CD14-positive monocyte (primary cell): Measurements from ENCODE around the gene ITPKB. TPM values are rescaled to one million over a fixed set of nuclear protein-coding genes. Genes with fewer than 3 reads are reported as not detected.

Source experiments
- DNase-seq, 3 donors: peaks; one replicate each; pipeline ENCODE4 v3.0.0-alpha.2; 2011 to 2022
- H2AFZ ChIP-seq: 2 replicates; pipeline ENCODE4 v1.6.0; 2012; ENCODE audit warnings: mild to moderate bottlenecking, low read depth, low read length, inconsistent platforms; ENCODE audit not compliant: insufficient read depth, poor library complexity, severe bottlenecking
- H3K27ac ChIP-seq, 2 donors: 1 replicate in 1 of 2; 2 replicates in 1 of 2; pipeline ENCODE4 v1.5.1; 2012 to 2013; ENCODE audit warnings: low read length in 2 of 2, control low read depth in 1 of 2, inconsistent platforms in 1 of 2, low read depth in 1 of 2, mild to moderate bottlenecking in 1 of 2
- H3K27me3 ChIP-seq, 2 donors: one replicate each; pipeline versions ENCODE4 v1.6.0 to v1.6.1; 2011 to 2013; ENCODE audit warnings: low read length in 2 of 2; ENCODE audit not compliant: control insufficient read depth in 2 of 2, insufficient read depth in 2 of 2
- H3K36me3 ChIP-seq, 2 donors: replicated peaks in 1 of 2; 1 replicate in 1 of 2; 2 replicates in 1 of 2; pipeline versions ENCODE4 v1.5.1 to v1.6.1; 2012 to 2013; ENCODE audit warnings: low read length in 2 of 2, control low read depth in 1 of 2, inconsistent platforms in 1 of 2, mild to moderate bottlenecking in 1 of 2; ENCODE audit not compliant: insufficient read depth in 2 of 2, control insufficient read depth in 1 of 2
- H3K4me1 ChIP-seq, 2 donors: 1 replicate in 1 of 2; 2 replicates in 1 of 2; pipeline versions ENCODE4 v1.5.1 to v1.6.1; 2012 to 2013; ENCODE audit warnings: low read length in 2 of 2, control low read depth in 1 of 2, inconsistent platforms in 1 of 2, mild to moderate bottlenecking in 1 of 2, moderate library complexity in 1 of 2; ENCODE audit not compliant: insufficient read depth in 2 of 2, control insufficient read depth in 1 of 2
- H3K4me2 ChIP-seq: replicated peaks from 2 replicates; pipeline ENCODE3; 2012; ENCODE audit warnings: low read length, moderate library complexity, mild to moderate bottlenecking; ENCODE audit not compliant: poor library complexity, severe bottlenecking; ENCODE audit errors: extremely low read depth
- H3K4me3 ChIP-seq, 3 experiments: fragments of 200-600 bp in 1 of 3; sonication (generic) in 1 of 3; replicated peaks in 1 of 3; 1 replicate in 2 of 3; 2 replicates in 1 of 3; pipeline ENCODE4 v1.5.1; 2011 to 2013; ENCODE audit warnings: low read length in 3 of 3, mild to moderate bottlenecking in 3 of 3, control low read depth in 2 of 3, low read depth in 2 of 3, inconsistent platforms in 1 of 3, moderate library complexity in 1 of 3
- H3K79me2 ChIP-seq: 2 replicates; pipeline ENCODE4 v1.6.0; 2012; ENCODE audit warnings: mild to moderate bottlenecking, control low read depth, inconsistent platforms, low read length, moderate library complexity; ENCODE audit not compliant: insufficient read depth
- H3K9ac ChIP-seq: 2 replicates; pipeline ENCODE4 v1.6.0; 2017; ENCODE audit warnings: low read length, mild to moderate bottlenecking; ENCODE audit not compliant: insufficient read depth, poor library complexity, severe bottlenecking
- H3K9me3 ChIP-seq, 2 donors: replicated peaks in 1 of 2; 1 replicate in 1 of 2; 2 replicates in 1 of 2; pipeline versions ENCODE4 v1.5.1 to v1.6.1; 2012 to 2013; ENCODE audit warnings: low read length in 2 of 2, control low read depth in 1 of 2; ENCODE audit not compliant: control insufficient read depth in 1 of 2, insufficient read depth in 1 of 2
- H4K20me1 ChIP-seq: 2 replicates; pipeline ENCODE4 v1.6.0; 2012; ENCODE audit warnings: mild to moderate bottlenecking, low read length, control low read depth, moderate library complexity; ENCODE audit not compliant: insufficient read depth
- H3K27ac Mint-ChIP-seq, 7 donors: one replicate each; pipeline ENCODE4 v1.8.0; 2020; ENCODE audit warnings: mild to moderate bottlenecking in 7 of 7, mixed read lengths in 7 of 7, moderate library complexity in 6 of 7, inconsistent platforms in 2 of 7
- H3K27me3 Mint-ChIP-seq, 3 donors: one replicate each; pipeline ENCODE4 v1.8.0; 2021 to 2022; ENCODE audit warnings: low read depth in 3 of 3, mild to moderate bottlenecking in 3 of 3, mixed read lengths in 3 of 3, moderate library complexity in 3 of 3, inconsistent platforms in 1 of 3
- H3K36me3 Mint-ChIP-seq, 2 donors: one replicate each; pipeline ENCODE4 v1.8.0; 2020; ENCODE audit warnings: mixed read lengths in 2 of 2, inconsistent platforms in 1 of 2, mild to moderate bottlenecking in 1 of 2
- H3K4me1 Mint-ChIP-seq: one replicate; pipeline ENCODE4 v1.8.0; 2020; ENCODE audit warnings: mild to moderate bottlenecking, mixed read lengths
- H3K4me3 Mint-ChIP-seq, 2 donors: one replicate each; pipeline ENCODE4 v1.8.0; 2020; ENCODE audit warnings: mild to moderate bottlenecking in 2 of 2, mixed read lengths in 2 of 2, moderate library complexity in 1 of 2
- H3K9me3 Mint-ChIP-seq, 7 donors: one replicate each; pipeline ENCODE4 v1.8.0; 2020 to 2022; ENCODE audit warnings: mixed read lengths in 7 of 7, mild to moderate bottlenecking in 6 of 7, moderate library complexity in 6 of 7, inconsistent platforms in 2 of 7
- CTCF ChIP-seq: fragments of 200-600 bp; IDR thresholded peaks from one replicate; pipeline ENCODE4 v1.8.0; 2022; ENCODE audit warnings: antibody characterized with exemption, mild to moderate bottlenecking
- WGBS: methylation state at CpG from one replicate; pipeline ENCODE4 v1.1.5; 2013; ENCODE audit warnings: missing lambda C conversion rate; ENCODE audit not compliant: insufficient coverage; 5-methylcytosine and 5-hydroxymethylcytosine counted together
- intact Hi-C, 2 donors: fragments of 100-400 bp; cut with micrococcal nuclease; formaldehyde crosslinking; loops; one replicate each; pipeline versions ENCODE4 v1.15.0 to v1.15.1; 2023
- polyA plus RNA-seq, 3 donors: library from polyadenylated mRNA; depleted of rRNA in 1 of 3; unstranded in 2 of 3; stranded (reverse) in 1 of 3; fragments of 300-500 nt in 2 of 3; fragments of >200 nt in 1 of 3; fragmentation: Illumina TruSeq in 2 of 3; gene quantifications; 1 replicate in 2 of 3; 2 replicates in 1 of 3; pipeline ENCODE4 v1.2.3, GENCODE V29; 2012 to 2021

Gene ITPKB
- polyA plus RNA-seq, 3 donors = 7.3 to 14.4 (median 10.2) TPM

- no peaks in the 10 kb centered on the region for H3K36me3 Mint-ChIP-seq
- no peak overlapping the region for H3K4me2 ChIP-seq
- intact Hi-C loops = no loop called here
- H4K20me1 ChIP-seq = no peaks in the 10 kb centered on the region
- DNase-seq = no peak
- no peaks in the 10 kb centered on the region for H3K4me1 ChIP-seq
- no peak overlapping the region for H3K9ac ChIP-seq
- no peak overlapping the region for H3K27ac Mint-ChIP-seq
- WGBS = no CpG with 5 or more reads among the region's 2 CpGs
- H3K27me3 ChIP-seq = no peaks in the 10 kb centered on the region
- no peak overlapping the region for H3K4me3 ChIP-seq
- peaks cover 0 to 4% (median 2%) of the 10 kb centered on the region in 3 donors for H3K27me3 Mint-ChIP-seq
- H3K4me1 Mint-ChIP-seq = no peaks in the 10 kb centered on the region
- H3K36me3 ChIP-seq = no peaks in the 10 kb centered on the region
- H3K27ac ChIP-seq = no peak overlapping the region
- no peaks in the 10 kb centered on the region for H3K9me3 Mint-ChIP-seq
- no peak overlapping the region for H3K4me3 Mint-ChIP-seq
- H3K79me2 ChIP-seq = no peaks in the 10 kb centered on the region
- no peaks in the 10 kb centered on the region for H3K9me3 ChIP-seq
- TF ChIP-seq CTCF = no peak
- no peak overlapping the region for H2AFZ ChIP-seq
Observed at GRCh38 chr1:226787071-226787470, 48.0 kb upstream of the ITPKB start.

- 78% methylated on average over 1 of the region's 3 CpGs for WGBS
- H3K4me1 Mint-ChIP-seq = no peaks in the 10 kb centered on the region
- Histone ChIP-seq H3K36me3 (no peaks in the 10 kb centered on the region), H3K27ac (no peak overlapping the region), H4K20me1 (no peaks in the 10 kb centered on the region), H3K27me3 (no peaks in the 10 kb centered on the region), H3K9ac (no peak overlapping the region), H3K9me3 (no peaks in the 10 kb centered on the region), H2AFZ (no peak overlapping the region), H3K4me3 (no peak overlapping the region), H3K79me2 (no peaks in the 10 kb centered on the region), H3K4me2 (no peak overlapping the region), H3K4me1 (no peaks in the 10 kb centered on the region)
- H3K36me3 Mint-ChIP-seq = no peaks in the 10 kb centered on the region
- DNase-seq = no peak
- intact Hi-C loops = no loop called here
- no peak for TF ChIP-seq CTCF
- no peak overlapping the region for H3K4me3 Mint-ChIP-seq
- H3K9me3 Mint-ChIP-seq = no peaks in the 10 kb centered on the region
- H3K27ac Mint-ChIP-seq = no peak overlapping the region
- H3K27me3 Mint-ChIP-seq = peaks cover 0 to 4% (median 2%) of the 10 kb centered on the region in 3 donors
Observed at GRCh38 chr1:226786550-226786949, 47.5 kb upstream of the ITPKB start.
